Stimulated activated CD8-positive, alpha-beta memory T cell treated with anti-CD3 and anti-CD28 coated beads, Interleukin-12 subunit alpha, Interleukin-12 subunit beta, amount 100 ng/mL, for 4 hours (primary cell): ENCODE results near the gene GP1BB.
"Not testable (repeated sequence)": the region's sequence is repeated elsewhere in the genome, so short reads cannot be mapped to it uniquely, and the experiment has no call there.

Source experiments
- DNase-seq: peaks from one replicate; pipeline ENCODE4 v3.0.0-alpha.2; 2020; ENCODE audit warnings: low read depth

The GP1BB gene

GRCh38 chr22:19693981-19694670, 29.2 kb upstream of the GP1BB start:
- no peak for DNase-seq

- no peak for DNase-seq
These were observed 28.6 kb upstream of the GP1BB start for GRCh38 chr22:19694696-19695095.

- no peak for DNase-seq
These were observed 26.6 kb upstream of the GP1BB start for GRCh38 chr22:19696504-19697276.

GRCh38 chr22:19697871-19698270, 25.5 kb upstream of the GP1BB start:
- DNase-seq = not testable (repeated sequence)

- no peak for DNase-seq
These were observed 22.4 kb upstream of the GP1BB start for GRCh38 chr22:19700790-19701419.

- DNase-seq = no peak
These were observed 21.8 kb upstream of the GP1BB start for GRCh38 chr22:19701420-19702145.

- no peak for DNase-seq
These were observed 19.5 kb upstream of the GP1BB start for GRCh38 chr22:19703869-19704268.

GRCh38 chr22:19704355-19705015, 18.9 kb upstream of the GP1BB start:
- DNase-seq = no peak

GRCh38 chr22:19705181-19705934, 18.0 kb upstream of the GP1BB start:
- no peak for DNase-seq

- no peak for DNase-seq
These were observed 16.6 kb upstream of the GP1BB start for GRCh38 chr22:19706661-19707151.

- no peak for DNase-seq
These were observed 15.7 kb upstream of the GP1BB start for GRCh38 chr22:19707347-19708290.

- DNase-seq = no peak
These were observed 14.9 kb upstream of the GP1BB start for GRCh38 chr22:19708321-19709011.

GRCh38 chr22:19709063-19709769, 14.1 kb upstream of the GP1BB start:
- DNase-seq = no peak

GRCh38 chr22:19710020-19710768, 13.1 kb upstream of the GP1BB start:
- no peak for DNase-seq

GRCh38 chr22:19710769-19711106, 12.6 kb upstream of the GP1BB start:
- no peak for DNase-seq

- DNase-seq = no peak
These were observed 10.1 kb upstream of the GP1BB start for GRCh38 chr22:19713245-19713644.

GRCh38 chr22:19713650-19714311, 9.6 kb upstream of the GP1BB start:
- no peak for DNase-seq
